Measurements from ENCODE around the gene SRPX2. TPM values are rescaled to one million over a fixed set of nuclear protein-coding genes. Genes with fewer than 3 reads are reported as not detected.

Gene SRPX2
- total RNA-seq, 1 donor from 2014 or later: not detected

- Mint-ChIP-seq H3K36me3 (ENCODE audit: low read depth) (no peaks in the 10 kb centered on the region), H3K4me1 (ENCODE audit: low read depth) (peaks cover 10% of the 10 kb centered on the region), H3K4me3 (ENCODE audit: low read depth) (no peak overlapping the region), H3K27ac (no peak overlapping the region), H3K9me3 (no peaks in the 10 kb centered on the region), H3K27me3 (ENCODE audit: low read depth) (peaks cover 6% of the 10 kb centered on the region)
- intact Hi-C loops (cut with micrococcal nuclease): loop anchor here (5.0 kb wide), 1 partner anchor 600 kb away; no protein-coding TSS in a partner anchor
- no peak for DNase-seq (ENCODE audit: low spot score)
These were observed 43.1 kb downstream of the SRPX2 start for GRCh38 chrX:100687128-100687527.

GRCh38 chrX:100687546-100687945 is 43.5 kb downstream of the SRPX2 start:
- DNase-seq (ENCODE audit: low spot score): no peak
- intact Hi-C loops (cut with micrococcal nuclease): loop anchor here (5.0 kb wide), 1 partner anchor 600 kb away; no protein-coding TSS in a partner anchor
- no peak overlapping the region for H3K4me3 Mint-ChIP-seq (ENCODE audit: low read depth)
- peaks cover 6% of the 10 kb centered on the region for H3K27me3 Mint-ChIP-seq (ENCODE audit: low read depth)
- no peaks in the 10 kb centered on the region for H3K9me3 Mint-ChIP-seq
- H3K36me3 Mint-ChIP-seq (ENCODE audit: low read depth): no peaks in the 10 kb centered on the region
- H3K27ac Mint-ChIP-seq: no peak overlapping the region
- peaks cover 10% of the 10 kb centered on the region for H3K4me1 Mint-ChIP-seq (ENCODE audit: low read depth)

- Mint-ChIP-seq H3K27me3 (ENCODE audit: low read depth) (peaks cover 19% of the 10 kb centered on the region), H3K36me3 (ENCODE audit: low read depth) (no peaks in the 10 kb centered on the region)
- DNase-seq (ENCODE audit: low spot score): no peak
These were observed 51.3 kb downstream of the SRPX2 start for GRCh38 chrX:100695302-100695701.

GRCh38 chrX:100695991-100696390 is 52.0 kb downstream of the SRPX2 start:
- Mint-ChIP-seq H3K4me1 (ENCODE audit: low read depth) (peaks cover 2% of the 10 kb centered on the region), H3K4me3 (ENCODE audit: low read depth) (no peak overlapping the region), H3K27ac (no peak overlapping the region), H3K36me3 (ENCODE audit: low read depth) (no peaks in the 10 kb centered on the region), H3K9me3 (no peaks in the 10 kb centered on the region), H3K27me3 (ENCODE audit: low read depth) (peaks cover 19% of the 10 kb centered on the region)
- intact Hi-C loops (cut with micrococcal nuclease): no loop called here
- DNase-seq (ENCODE audit: low spot score): no peak

More at GRCh38 chrX:100695302-100695701, 51.3 kb downstream of the SRPX2 start:
- Mint-ChIP-seq H3K9me3 (no peaks in the 10 kb centered on the region), H3K4me3 (ENCODE audit: low read depth) (no peak overlapping the region), H3K27ac (no peak overlapping the region), H3K4me1 (ENCODE audit: low read depth) (peaks cover 2% of the 10 kb centered on the region)
- intact Hi-C loops (cut with micrococcal nuclease): no loop called here

- no peak for DNase-seq (ENCODE audit: low spot score)
- no peak overlapping the region for H3K27ac Mint-ChIP-seq
- peaks cover 2% of the 10 kb centered on the region for H3K4me1 Mint-ChIP-seq (ENCODE audit: low read depth)
- no peaks in the 10 kb centered on the region for H3K36me3 Mint-ChIP-seq (ENCODE audit: low read depth)
- H3K9me3 Mint-ChIP-seq: no peaks in the 10 kb centered on the region
- intact Hi-C loops (cut with micrococcal nuclease): no loop called here
- peaks cover 19% of the 10 kb centered on the region for H3K27me3 Mint-ChIP-seq (ENCODE audit: low read depth)
- H3K4me3 Mint-ChIP-seq (ENCODE audit: low read depth): no peak overlapping the region
These were observed 52.8 kb downstream of the SRPX2 start for GRCh38 chrX:100696699-100697351.

- H3K27me3 Mint-ChIP-seq (ENCODE audit: low read depth): peaks cover 20% of the 10 kb centered on the region
- no peaks in the 10 kb centered on the region for H3K9me3 Mint-ChIP-seq
- H3K4me3 Mint-ChIP-seq (ENCODE audit: low read depth): no peak overlapping the region
- no peak for DNase-seq (ENCODE audit: low spot score)
- intact Hi-C loops (cut with micrococcal nuclease): no loop called here
- H3K36me3 Mint-ChIP-seq (ENCODE audit: low read depth): no peaks in the 10 kb centered on the region
- no peak overlapping the region for H3K27ac Mint-ChIP-seq
- peaks cover 2% of the 10 kb centered on the region for H3K4me1 Mint-ChIP-seq (ENCODE audit: low read depth)
These were observed 54.6 kb downstream of the SRPX2 start for GRCh38 chrX:100698551-100698950.

GRCh38 chrX:100700809-100701208 is 56.8 kb downstream of the SRPX2 start:
- intact Hi-C loops (cut with micrococcal nuclease): no loop called here

GRCh38 chrX:100704581-100705203 is 60.7 kb downstream of the SRPX2 start:
- no peak overlapping the region for H3K27ac Mint-ChIP-seq
- no peaks in the 10 kb centered on the region for H3K36me3 Mint-ChIP-seq (ENCODE audit: low read depth)
- no peak for DNase-seq (ENCODE audit: low spot score)
- H3K27me3 Mint-ChIP-seq (ENCODE audit: low read depth): peaks cover 12% of the 10 kb centered on the region
- no peaks in the 10 kb centered on the region for H3K9me3 Mint-ChIP-seq
- no peak overlapping the region for H3K4me3 Mint-ChIP-seq (ENCODE audit: low read depth)
- no peaks in the 10 kb centered on the region for H3K4me1 Mint-ChIP-seq (ENCODE audit: low read depth)
- intact Hi-C loops (cut with micrococcal nuclease): no loop called here

More at GRCh38 chrX:100700809-100701208, 56.8 kb downstream of the SRPX2 start:
- Mint-ChIP-seq H3K9me3 (no peaks in the 10 kb centered on the region), H3K27me3 (ENCODE audit: low read depth) (peaks cover 14% of the 10 kb centered on the region), H3K4me3 (ENCODE audit: low read depth) (no peak overlapping the region), H3K4me1 (ENCODE audit: low read depth) (peaks cover 2% of the 10 kb centered on the region), H3K27ac (no peak overlapping the region), H3K36me3 (ENCODE audit: low read depth) (no peaks in the 10 kb centered on the region)
- DNase-seq (ENCODE audit: low spot score): no peak

- Mint-ChIP-seq H3K27ac (no peak overlapping the region), H3K4me1 (ENCODE audit: low read depth) (no peaks in the 10 kb centered on the region), H3K4me3 (ENCODE audit: low read depth) (no peak overlapping the region), H3K27me3 (ENCODE audit: low read depth) (peaks cover 4% of the 10 kb centered on the region), H3K36me3 (ENCODE audit: low read depth) (no peaks in the 10 kb centered on the region), H3K9me3 (no peaks in the 10 kb centered on the region)
- intact Hi-C loops (cut with micrococcal nuclease): no loop called here
- no peak for DNase-seq (ENCODE audit: low spot score)
These were observed 66.8 kb downstream of the SRPX2 start for GRCh38 chrX:100710816-100711215.

- Mint-ChIP-seq H3K9me3 (no peaks in the 10 kb centered on the region), H3K27ac (no peak overlapping the region), H3K27me3 (ENCODE audit: low read depth) (no peaks in the 10 kb centered on the region), H3K4me3 (ENCODE audit: low read depth) (no peak overlapping the region), H3K4me1 (ENCODE audit: low read depth) (no peaks in the 10 kb centered on the region), H3K36me3 (ENCODE audit: low read depth) (no peaks in the 10 kb centered on the region)
- intact Hi-C loops (cut with micrococcal nuclease): no loop called here
- DNase-seq (ENCODE audit: low spot score): no peak
These were observed 73.4 kb downstream of the SRPX2 start for GRCh38 chrX:100717363-100717762.

GRCh38 chrX:100719139-100719538 is 75.1 kb downstream of the SRPX2 start:
- Mint-ChIP-seq H3K4me3 (ENCODE audit: low read depth) (no peak overlapping the region), H3K27me3 (ENCODE audit: low read depth) (no peaks in the 10 kb centered on the region), H3K4me1 (ENCODE audit: low read depth) (no peaks in the 10 kb centered on the region), H3K27ac (no peak overlapping the region), H3K36me3 (ENCODE audit: low read depth) (no peaks in the 10 kb centered on the region), H3K9me3 (no peaks in the 10 kb centered on the region)
- intact Hi-C loops (cut with micrococcal nuclease): no loop called here
- no peak for DNase-seq (ENCODE audit: low spot score)

GRCh38 chrX:100720301-100720700 is 76.3 kb downstream of the SRPX2 start:
- Mint-ChIP-seq H3K36me3 (ENCODE audit: low read depth) (no peaks in the 10 kb centered on the region), H3K9me3 (no peaks in the 10 kb centered on the region), H3K27me3 (ENCODE audit: low read depth) (no peaks in the 10 kb centered on the region), H3K27ac (no peak overlapping the region), H3K4me1 (ENCODE audit: low read depth) (no peaks in the 10 kb centered on the region), H3K4me3 (ENCODE audit: low read depth) (no peak overlapping the region)
- no peak for DNase-seq (ENCODE audit: low spot score)
- intact Hi-C loops (cut with micrococcal nuclease): no loop called here

- Mint-ChIP-seq H3K27ac (no peak overlapping the region), H3K27me3 (ENCODE audit: low read depth) (no peaks in the 10 kb centered on the region), H3K9me3 (no peaks in the 10 kb centered on the region), H3K36me3 (ENCODE audit: low read depth) (no peaks in the 10 kb centered on the region), H3K4me3 (ENCODE audit: low read depth) (no peak overlapping the region), H3K4me1 (ENCODE audit: low read depth) (no peaks in the 10 kb centered on the region)
- DNase-seq (ENCODE audit: low spot score): no peak
- intact Hi-C loops (cut with micrococcal nuclease): no loop called here
These were observed 77.3 kb downstream of the SRPX2 start for GRCh38 chrX:100721328-100721727.

All from activated T-helper 2 cell treated with anti-CD3 and anti-CD28 coated beads, Interferon-gamma antibody, Interleukin-2, Interleukin-4, amounts not matched to agents 10 μg/mL and 5 μg/mL and 100 μg/mL, durations not matched to agents 14 hours and 24 hours and 36 hours (primary cell).